Middle frontal gyrus (tissue), 1 donor: ENCODE data around the gene RUVBL1.
A peak's percentile ranks its signal among the peaks of the same experiment; 100 is the strongest.

Experiments
- DNase-seq: peaks from one replicate; pipeline ENCODE4 v3.0.0-alpha.2; 2015; ENCODE audit warnings: low spot score; ENCODE audit errors: extremely low spot score

Gene RUVBL1

DNA sequence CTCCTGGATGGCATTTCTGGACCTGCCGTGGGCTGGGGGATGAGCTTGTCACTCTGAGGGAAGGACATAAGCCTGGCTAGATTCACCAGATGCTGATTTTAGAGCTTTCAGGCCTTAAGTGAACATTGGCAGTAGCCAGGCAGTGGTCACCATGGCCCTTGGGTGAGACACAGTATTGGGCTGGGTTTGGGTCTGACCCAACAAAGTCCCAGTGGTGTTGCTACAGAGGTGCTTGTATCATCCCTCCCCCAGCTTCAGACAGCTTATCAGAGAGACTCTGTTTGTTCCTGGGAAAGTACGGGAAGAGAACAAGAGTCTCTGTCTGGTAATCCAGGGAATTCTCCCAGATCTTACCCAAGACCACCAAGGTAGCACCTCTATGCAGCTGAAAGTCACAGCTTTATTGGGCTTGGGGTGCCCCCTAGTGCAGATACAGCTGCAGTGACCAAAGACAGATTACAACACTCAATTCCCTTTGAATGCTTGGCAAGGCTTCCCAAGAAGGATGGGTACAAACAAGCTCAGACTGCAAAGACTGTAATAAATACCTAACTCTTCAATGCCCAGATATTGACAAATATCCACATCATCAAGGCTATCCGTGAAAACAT lies 9.8 kb upstream of the RUVBL1 start:
- DNase-seq: no peak

DNA sequence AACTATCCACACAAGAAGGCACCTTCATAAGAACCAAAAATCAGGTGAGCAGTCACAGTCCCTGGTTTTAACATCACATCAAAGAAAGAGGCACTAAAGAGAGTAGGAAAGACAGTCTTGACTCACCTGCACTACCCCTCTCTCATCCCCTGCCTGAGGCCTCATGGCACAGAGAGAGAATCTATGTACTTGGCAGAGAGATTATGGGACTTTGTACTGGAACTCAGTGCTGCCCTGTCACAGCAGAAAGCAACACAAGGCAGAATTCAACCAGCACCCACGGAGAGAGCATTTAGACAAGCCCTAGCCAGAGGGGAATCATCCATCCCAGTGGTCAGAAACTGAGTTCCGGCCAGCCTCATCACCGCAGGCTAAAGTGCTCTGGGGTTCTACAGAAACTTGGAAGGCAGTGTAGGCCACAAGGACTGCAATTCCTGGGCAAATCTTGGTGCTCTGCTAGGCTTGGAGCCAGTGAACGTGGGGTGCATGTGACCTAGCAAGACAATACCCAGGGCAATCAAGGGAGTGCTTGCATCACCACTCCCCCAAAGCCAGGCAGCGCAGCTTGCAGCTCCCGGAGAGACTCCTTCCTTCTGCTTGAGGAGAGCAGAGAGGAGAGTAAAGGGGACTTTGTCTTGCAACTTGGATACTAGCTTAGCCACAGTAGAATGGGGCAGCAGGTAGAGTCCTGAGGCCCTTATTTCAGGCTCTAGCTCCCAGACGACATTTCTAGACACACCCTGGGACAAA lies 8.5 kb upstream of the RUVBL1 start:
- no peak for DNase-seq

DNA sequence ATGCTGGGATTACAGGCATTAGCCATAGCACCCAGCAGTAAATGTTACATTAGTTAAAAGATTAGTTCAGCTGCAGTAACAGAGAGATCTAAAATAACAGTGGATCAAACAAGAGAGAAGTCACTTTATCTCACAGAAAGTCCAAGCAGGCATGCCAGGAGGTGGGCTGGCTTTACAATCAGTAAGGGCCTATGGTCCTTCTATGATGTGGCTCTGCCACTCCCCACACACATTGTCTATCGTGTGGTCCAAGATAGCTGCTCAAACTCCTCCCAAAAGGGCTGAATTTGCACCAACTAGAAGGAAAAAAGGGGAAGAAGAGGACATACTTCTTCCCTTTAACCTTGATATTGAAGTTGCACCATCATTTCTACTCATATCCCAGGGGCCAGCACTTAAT lies 4.6 kb upstream of the RUVBL1 start:
- DNase-seq: no peak

DNA sequence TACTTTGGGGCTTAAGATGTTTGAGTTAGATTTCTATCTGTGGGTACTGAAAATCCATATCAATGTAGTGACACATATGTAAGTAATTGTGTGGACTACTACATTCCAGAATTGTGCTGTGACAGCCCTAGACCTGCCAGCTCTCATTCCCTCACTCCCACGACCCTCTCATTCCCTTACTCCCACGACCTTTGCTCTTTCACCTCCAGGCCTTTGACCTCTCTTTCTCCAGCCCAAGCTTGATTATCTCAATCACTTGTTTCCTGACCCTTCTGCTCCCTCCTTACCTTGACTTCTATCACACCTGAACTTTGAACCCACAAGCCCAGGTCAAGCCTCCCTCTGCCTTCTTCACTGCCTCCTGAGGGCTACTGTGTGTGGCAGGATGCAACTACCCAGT lies 3.6 kb upstream of the RUVBL1 start:
- DNase-seq: no peak

DNA sequence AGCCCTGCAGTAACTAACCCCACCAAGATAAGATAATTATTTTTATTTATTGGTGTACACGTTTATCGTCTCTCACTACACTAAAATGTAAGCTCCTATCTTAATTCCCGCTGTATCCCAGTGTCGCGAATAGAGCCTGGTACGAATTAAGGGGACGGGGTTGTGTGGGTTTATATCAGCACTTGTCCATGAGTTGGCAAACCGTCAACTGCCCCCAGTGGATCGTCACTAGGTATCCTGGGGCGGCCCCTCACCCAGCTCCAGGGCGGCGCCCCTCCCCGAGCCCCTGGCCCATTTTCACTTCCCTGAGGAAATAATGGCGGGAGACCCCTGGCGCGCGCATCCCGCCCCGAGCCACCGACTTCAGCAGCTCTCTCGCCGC lies 465 bp downstream of the RUVBL1 start:
- DNase-seq: no peak

DNA sequence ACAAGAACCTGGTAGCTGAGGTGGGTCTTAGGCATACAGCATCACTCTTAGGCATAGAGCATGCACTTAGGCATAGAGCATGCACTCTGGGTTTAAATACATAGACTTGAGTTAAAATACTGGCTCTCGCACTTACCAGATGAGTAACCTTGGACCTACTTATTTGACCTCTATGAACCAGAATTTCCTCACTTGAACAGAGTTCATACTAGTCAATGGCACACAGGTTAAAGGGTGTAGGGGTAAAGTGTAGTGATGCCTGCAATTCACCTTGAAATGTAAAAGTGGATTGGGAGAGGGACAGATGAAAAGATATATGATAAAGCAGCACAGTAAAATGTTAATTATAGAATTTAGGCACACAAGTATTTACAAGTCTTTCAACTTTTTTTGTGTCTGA lies 1.6 kb downstream of the RUVBL1 start:
- no peak for DNase-seq

DNA sequence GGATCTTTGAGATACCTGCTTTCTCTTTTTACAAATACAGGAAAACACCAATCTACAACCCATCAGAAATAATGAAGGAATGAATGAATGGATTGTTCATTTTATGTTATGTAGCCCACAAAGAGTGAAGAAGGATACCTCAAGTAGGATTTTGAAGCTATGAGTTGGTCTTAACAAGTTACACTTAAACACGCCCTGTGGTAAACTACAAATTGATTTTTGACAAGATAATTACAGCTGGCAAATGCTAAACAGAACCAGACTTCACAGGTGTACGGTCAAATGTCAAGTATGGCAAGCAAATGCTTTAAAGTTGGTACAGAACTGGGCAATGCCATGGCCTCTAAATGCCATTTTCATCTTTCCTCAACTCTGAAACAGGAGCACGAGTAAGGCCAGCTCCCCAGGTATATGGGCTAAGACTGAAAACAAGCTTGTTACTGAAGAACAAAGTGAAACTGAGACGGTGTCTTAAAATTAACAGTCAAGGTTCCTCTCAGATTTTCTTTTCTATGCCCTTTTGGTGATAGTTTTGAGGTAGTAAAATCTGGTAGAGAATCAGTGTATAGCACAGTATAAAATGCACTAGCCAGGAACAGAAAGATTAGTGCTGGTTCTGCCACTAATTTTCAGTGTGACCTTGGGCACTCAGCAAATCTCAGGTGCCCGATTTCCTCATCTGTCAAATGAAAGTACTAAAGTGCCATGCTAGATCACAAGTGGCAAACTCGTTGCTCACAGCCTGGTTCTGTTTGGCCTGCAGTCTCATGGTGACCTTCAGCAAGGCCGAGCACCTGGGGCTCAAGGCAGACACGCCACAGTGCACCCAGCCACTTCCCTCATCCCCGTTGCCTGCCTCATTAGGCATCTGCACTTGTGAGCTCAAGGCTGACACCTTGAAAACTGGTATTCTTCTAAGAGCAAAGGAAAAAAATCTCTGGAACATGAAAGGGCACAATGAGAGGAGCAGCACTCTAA lies 9.5 kb downstream of the RUVBL1 start:
- no peak for DNase-seq

DNA sequence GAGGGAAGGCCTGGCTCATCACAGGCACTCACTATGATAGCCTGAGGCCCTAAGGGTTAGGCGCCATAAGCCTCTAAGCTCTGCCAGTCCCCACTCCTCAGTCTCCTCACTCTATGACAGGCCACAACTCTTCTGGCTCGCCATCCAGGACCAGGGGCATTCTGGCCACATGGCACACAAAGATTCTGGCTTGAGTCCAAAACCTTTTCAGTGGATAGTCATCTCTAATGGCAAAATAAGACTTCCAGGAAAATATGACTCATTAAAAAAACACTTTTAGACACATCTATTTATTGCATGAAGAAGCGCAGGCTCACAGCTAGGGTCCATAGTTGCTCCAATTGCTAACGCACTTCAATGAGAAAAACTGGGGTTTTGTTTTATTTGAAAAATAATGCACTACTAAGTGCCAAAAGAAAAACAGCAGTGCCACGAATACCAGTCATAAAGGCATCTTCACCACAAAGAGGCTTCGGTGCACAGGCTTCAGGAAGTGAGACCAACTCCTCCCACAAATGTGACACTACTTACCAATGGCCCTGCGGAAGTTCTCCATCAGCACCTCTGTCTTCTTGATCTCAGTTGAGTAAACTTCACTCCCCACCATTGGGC lies 11.1 kb downstream of the RUVBL1 start:
- DNase-seq: no peak

DNA sequence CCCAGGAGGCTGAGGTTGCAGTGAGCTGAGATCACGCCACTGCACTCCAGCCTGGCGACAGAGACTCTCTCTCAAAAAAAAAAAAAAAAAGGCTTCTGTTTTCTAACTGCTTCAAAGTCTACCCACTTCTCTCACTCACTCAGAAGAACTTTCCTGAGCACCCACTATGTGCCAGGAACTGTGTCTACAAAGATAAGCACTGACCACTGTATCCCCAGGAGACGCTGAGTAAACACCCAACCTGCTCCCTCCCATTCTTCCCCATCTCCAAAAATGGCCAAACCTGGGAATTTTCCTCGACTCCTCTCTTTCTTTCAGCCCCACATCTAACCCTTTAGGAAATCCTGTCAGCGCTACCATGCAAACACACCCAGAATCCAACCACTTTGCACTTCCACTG lies 12.5 kb downstream of the RUVBL1 start:
- no peak for DNase-seq

DNA sequence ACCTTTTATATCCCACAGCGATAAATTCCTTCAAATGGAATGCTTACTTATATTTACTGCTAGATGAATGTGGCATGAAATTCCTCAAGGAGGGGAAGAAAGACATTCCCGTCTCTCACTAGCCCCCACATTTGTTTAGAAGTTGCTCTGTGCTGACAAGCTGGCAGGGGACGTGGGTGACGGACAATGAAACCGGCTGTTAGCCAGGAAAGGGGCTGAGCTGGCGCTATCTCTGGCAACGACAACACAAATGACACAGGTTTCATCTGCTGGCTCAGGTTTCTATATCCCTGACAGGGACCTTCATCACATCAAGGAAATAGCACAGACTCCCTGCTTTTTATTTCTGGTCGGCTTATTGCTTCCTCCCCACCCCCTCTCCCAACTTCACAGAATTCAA lies 15.8 kb downstream of the RUVBL1 start:
- no peak for DNase-seq

DNA sequence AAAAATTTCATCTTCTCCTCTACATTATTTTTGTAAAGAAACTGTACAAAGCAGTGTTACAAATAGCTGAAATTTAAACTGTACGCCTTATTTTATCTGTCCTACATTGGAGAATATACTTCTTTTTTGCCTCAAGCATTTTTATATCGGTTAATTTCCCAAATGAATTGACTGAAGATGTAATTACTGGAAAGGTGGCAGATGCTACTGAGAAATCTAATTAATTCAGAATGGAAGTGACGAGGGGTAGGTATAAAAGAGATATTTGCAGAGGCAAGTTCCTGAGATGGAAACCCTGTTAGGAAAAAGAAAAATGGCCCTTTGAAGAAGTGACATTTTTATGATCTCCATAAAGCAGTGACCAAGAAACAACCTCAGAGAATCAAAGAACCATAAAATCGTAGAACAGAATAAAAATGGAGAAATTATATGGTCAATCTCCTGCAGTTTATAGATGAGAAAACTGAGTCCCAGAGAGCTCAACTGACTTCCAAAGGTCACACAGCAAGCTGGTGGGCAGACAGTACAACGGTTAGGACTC lies 20.4 kb downstream of the RUVBL1 start:
- DNase-seq: no peak

DNA sequence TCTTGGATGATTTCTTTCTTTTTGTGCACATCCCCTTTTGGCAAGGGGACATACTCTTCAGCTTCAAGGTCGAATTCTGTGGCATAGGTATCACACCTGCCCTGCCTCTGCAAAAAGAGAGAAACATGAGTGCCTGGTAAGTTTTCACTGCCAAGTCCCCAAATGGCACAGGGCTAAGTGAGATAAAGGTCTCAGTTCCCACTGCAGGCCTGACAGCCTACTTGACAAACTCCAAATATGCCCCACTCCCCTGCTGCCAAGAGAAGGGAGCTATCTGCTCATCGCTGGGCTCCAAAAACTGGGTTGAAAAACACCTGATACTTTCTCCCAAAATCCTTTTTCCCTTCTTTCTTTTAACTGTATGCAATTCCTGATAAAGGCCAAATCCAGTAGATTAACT lies 23.0 kb downstream of the RUVBL1 start:
- DNase-seq: no peak

DNA sequence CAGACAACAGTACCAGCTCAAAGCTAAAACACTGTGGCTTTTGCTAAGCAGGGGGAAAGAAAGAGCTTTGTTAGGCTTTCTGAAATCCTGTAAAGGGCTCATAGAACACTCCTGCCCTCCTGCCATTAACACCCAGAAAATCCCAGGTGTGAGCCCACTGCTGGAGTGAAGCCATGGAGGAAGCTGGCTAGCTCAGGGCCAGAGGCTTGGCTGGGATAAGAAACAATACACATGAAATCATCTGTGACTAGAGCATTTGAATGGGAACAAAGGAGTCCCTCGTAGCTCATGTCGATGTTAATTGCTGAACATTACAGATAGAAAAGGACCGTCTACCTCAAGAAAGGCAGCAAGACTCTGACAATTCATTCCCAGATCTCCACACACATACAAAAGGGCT lies 23.5 kb downstream of the RUVBL1 start:
- DNase-seq: no peak

DNA sequence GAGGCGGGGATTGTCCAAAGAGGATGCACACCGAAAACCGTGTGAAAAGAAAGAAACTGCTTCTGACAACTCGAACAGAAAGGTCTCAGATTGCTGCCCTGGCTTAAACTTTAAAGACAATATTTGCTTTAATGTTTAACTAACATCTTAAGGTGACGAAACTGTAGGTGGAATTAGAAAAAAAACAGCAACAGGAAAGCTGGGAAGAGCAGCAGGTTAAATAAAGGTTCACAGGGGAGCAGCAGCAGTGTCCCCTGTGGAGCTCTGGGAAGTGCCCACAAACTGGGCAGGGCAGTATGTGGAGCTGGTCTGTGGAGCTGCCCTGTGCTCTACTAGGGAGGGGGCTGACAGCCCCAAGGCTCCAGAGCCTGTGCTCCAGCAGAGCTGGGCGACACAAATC lies 25.4 kb downstream of the RUVBL1 start:
- no peak for DNase-seq

DNA sequence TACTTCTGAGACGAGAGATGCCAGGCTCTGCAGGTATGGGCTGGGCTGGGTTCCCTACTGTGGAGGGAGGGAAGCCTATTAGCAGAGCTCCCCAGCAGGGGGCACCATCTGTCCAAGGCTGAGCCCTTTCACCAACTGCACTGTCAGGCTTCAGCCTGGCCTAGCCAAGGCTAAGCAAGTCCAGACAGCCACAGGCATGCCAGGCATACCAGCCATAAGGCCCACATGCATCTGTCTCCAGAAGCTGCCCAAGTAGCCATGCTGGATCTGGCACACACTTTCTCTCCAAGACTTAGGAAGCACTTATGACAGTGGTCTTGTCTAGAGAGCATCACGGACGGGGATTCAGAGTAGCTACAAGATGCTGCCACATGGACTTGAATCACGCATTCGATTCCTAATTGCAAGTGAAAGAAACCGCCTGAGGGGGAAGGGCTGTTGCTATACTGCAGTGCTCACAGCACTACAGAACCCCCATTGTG lies 28.3 kb downstream of the RUVBL1 start:
- DNase-seq: peak; percentile 73

DNA sequence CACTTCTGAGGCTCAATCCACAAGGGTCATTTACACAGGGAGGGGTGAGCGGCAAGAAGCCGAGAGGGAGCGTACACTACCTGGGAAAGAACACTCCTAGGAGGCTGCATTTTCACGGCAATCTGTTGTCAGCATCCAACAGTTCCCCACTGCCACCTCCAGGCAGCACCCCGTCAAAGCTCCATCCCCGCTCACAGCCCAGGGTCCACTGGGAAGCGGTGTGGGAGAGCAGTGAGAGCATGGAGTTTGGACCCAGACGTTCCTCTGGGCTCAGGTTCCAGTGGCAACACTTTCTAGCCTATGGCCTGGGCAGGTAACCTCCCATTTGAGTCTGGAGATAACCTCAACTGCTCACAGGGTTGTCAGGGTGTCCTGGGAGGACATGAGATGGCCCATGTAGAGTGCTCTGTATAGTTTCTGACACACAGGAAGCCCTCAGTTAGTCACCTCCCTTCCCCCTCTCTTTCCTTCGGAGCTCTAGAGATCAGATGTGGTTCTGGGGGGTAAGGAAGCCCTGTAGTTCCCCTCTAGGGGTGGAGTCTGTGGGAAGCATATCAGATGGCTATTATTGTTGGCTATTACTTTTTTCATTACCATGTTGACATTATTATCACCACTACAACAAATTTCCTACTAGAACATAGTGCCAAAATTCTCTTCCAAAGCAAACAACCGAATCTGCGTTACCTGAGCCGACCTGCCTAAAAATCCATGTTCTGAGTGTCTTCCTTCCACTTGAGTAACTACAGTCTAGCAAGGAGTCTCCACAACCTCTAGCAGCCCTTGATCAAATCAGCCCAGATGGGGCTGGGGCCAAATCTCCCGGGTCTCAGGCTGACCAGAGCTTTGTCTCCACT lies 29.1 kb downstream of the RUVBL1 start:
- DNase-seq: no peak

DNA sequence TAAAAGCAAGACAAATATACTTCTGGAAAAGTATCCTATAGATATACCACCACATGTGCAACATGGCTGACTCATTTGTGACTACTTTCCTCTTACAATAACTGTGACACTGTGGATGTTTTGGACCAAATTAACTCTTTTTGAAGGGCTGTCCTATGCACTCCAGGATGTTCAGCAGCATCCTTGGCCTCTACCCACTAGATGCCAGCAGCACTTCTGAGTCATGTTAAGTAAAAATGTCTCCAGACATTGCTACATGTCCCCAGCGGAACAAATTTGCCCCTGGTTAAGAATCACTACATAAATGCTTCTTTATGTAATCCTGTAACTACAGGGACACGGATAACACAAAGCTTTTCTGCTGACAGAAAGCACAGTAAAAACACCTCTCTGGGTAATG lies 32.0 kb downstream of the RUVBL1 start:
- no peak for DNase-seq

DNA sequence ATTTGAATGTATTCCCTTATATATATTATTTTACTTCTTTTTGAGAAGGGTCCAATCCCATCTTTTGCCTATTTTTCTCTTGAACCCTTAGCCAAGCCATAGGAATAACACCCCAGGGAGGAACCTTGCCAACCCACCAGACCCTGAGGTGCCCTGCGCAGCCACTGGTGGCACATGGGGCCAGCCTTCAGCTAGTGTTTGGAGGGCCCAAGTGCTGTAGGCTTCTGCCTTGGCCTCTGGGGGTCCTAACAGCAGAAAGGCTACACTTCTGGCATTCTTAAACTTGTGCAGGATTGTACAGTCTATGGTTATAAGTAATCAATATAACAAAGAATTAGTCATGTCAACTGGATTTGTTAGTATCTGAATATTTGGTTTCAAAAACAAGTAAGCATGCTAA lies 34.5 kb downstream of the RUVBL1 start:
- no peak for DNase-seq

DNA sequence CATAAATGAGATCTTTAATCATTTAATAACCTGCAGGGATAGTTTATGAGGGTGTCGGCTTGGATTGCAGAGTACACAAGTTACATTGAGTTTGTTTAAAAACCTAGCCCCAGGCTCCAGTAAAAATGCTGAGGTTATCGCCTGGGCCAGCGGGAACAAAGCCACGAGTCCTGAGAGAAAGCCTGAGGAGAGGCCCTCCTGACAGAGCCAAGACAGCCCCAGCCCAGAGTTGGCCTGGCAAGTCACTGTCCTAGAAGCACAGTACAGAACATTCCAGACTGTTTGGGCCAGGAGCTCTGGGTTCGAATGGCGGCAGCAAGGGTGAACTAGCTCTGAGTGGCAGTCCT lies 39.0 kb downstream of the RUVBL1 start:
- DNase-seq: no peak

DNA sequence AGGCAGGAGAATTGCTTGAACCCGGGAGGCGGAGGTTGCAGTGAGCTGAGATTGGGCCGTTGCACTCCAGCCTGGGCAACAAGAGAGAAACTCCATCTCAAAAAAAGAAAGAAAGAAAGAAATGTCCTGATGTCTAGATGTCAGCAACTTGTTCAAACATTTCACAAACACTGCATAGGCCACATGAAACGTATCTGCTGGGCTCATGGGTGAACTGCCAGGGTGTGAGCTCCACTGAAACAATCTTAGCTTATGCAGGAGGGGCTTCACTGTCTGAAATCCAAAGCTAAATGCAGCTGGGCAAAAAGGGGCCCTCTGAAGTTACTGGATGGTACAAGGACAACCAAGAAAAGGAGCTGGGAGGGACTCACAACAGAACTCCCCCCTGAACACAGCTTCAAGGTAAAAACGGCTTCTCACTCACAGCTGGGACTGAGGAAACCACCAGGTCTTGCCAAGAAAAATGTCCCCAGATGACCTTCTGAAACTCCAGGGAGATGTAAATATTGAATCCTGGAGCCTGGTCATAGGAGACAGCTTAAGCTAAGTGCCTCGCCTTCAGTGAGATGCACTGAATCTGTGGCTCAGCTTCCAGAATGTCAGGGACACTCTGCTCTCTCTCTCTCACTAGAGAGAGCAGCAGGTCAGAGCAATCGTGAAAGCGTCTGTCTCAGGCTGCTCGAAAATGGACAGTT lies 39.5 kb downstream of the RUVBL1 start:
- no peak for DNase-seq
